CD4-positive, alpha-beta T cell (primary cell): ENCODE data around the gene AMPH. TPM values are rescaled to one million over a fixed set of nuclear protein-coding genes. Genes with fewer than 3 reads are reported as not detected.

ENCODE experiments used
- ATAC-seq: fragments of 200-7000 bp; cut with Tn5 transposase; one replicate; pipeline ENCODE4 v1.10.0; 2022; ENCODE audit warnings: mild to moderate bottlenecking; ENCODE audit not compliant: poor library complexity
- CTCF ChIA-PET: fragments of 350-600 bp; sonication (Branson Sonifier 250); formaldehyde crosslinking; loops from one replicate; lab custom pipeline; 2021; ENCODE audit warnings: antibody characterized with exemption, inconsistent platforms; lab: Charles Lee
- POLR2A ChIA-PET: fragments of 350-600 bp; sonication (Branson Sonifier 250); formaldehyde crosslinking; loops from one replicate; lab custom pipeline; 2021; ENCODE audit warnings: antibody characterized with exemption, inconsistent platforms; lab: Charles Lee
- DNase-seq, 14 experiments: peaks; one replicate each; pipeline ENCODE4 v3.0.0-alpha.2; 2013 to 2020; ENCODE audit warnings: mixed read lengths in 2 of 14
- H3K27ac ChIP-seq, 2 donors: one replicate each; pipeline versions ENCODE4 v1.5.1 to v1.7.0; 2013; ENCODE audit warnings: low read length in 2 of 2, low read depth in 1 of 2, mild to moderate bottlenecking in 1 of 2
- H3K27me3 ChIP-seq, 2 experiments: 1 replicate in 1 of 2; 2 replicates in 1 of 2; pipeline versions ENCODE4 v1.6.1 to v1.7.0; 2013; ENCODE audit warnings: low read length in 2 of 2, control low read depth in 1 of 2, mild to moderate bottlenecking in 1 of 2, moderate library complexity in 1 of 2; ENCODE audit not compliant: insufficient read depth in 2 of 2, control insufficient read depth in 1 of 2
- H3K36me3 ChIP-seq: one replicate; pipeline ENCODE4 v1.6.1; 2013; ENCODE audit warnings: low read length, control low read depth; ENCODE audit not compliant: insufficient read depth
- H3K4me1 ChIP-seq: one replicate; pipeline ENCODE4 v1.6.1; 2013; ENCODE audit warnings: low read length, control low read depth; ENCODE audit not compliant: insufficient read depth
- H3K4me3 ChIP-seq: one replicate; pipeline ENCODE4 v1.5.1; 2013; ENCODE audit warnings: mild to moderate bottlenecking, low read length, moderate library complexity
- H3K9me3 ChIP-seq, 2 experiments: 1 replicate in 1 of 2; 2 replicates in 1 of 2; pipeline versions ENCODE4 v1.6.1 to v1.7.0; 2013; ENCODE audit warnings: low read length in 2 of 2, mild to moderate bottlenecking in 2 of 2, control low read depth in 1 of 2, moderate library complexity in 1 of 2; ENCODE audit not compliant: control insufficient read depth in 1 of 2, insufficient read depth in 1 of 2
- H3K27ac Mint-ChIP-seq: one replicate; pipeline ENCODE4 v1.8.0; 2020; ENCODE audit warnings: mixed read lengths
- H3K27me3 Mint-ChIP-seq: one replicate; pipeline ENCODE4 v1.8.0; 2021; ENCODE audit warnings: mixed read lengths
- H3K36me3 Mint-ChIP-seq: one replicate; pipeline ENCODE4 v1.8.0; 2021; ENCODE audit warnings: low read depth, mixed read lengths
- H3K4me1 Mint-ChIP-seq: one replicate; pipeline ENCODE4 v1.8.0; 2021; ENCODE audit warnings: low read depth, mixed read lengths
- H3K4me3 Mint-ChIP-seq: one replicate; pipeline ENCODE4 v1.8.0; 2020; ENCODE audit warnings: mild to moderate bottlenecking, mixed read lengths
- H3K9me3 Mint-ChIP-seq: one replicate; pipeline ENCODE4 v1.8.0; 2020; ENCODE audit warnings: mixed read lengths
- CTCF ChIP-seq: fragments of 200-600 bp; IDR thresholded peaks from one replicate; pipeline ENCODE4 v1.8.0; 2022; ENCODE audit warnings: antibody characterized with exemption, mild to moderate bottlenecking
- intact Hi-C, 2 experiments: fragments of 100-400 bp; cut with DNase I in 1 of 2; cut with micrococcal nuclease in 1 of 2; formaldehyde crosslinking; loops; one replicate each; pipeline versions ENCODE4 v1.15.1 to v1.9.0; 2023 to 2025; cut with DNase I, micrococcal nuclease
- total RNA-seq, 174 experiments: library from RNA in 2 of 174; stranded (reverse) in 2 of 174; gene quantifications; one replicate each; pipeline ENCODE4 v1.2.3 and lab custom pipeline; 2021 to 2026

The AMPH gene
- total RNA-seq, 2 experiments from 2014 or later: not detected

DNA sequence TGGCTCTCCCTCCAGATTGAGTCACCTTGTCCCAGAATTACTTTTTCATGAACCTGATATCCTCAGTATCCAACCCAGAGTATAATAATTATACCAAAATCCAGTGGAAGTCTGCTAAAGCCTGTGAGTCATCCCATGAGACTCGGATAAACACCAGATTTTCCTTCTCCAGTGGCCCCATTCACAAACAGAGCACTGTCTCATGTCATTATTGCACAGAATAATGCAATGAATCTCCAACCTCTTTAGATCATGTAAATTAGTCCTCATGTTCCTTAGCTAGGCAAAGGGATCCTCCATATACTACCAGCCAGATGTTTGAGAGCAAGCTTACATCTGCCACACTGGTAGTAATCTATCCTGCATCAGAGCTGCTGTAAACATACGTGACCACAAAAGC lies 89.0 kb downstream of the AMPH start:
- POLR2A ChIA-PET: no interaction called here
- intact Hi-C loops: loop anchor here in 1 of 2 experiments (5.0 kb wide), 1 partner anchor 145 kb away; no protein-coding TSS in a partner anchor
- DNase-seq (no peak), ATAC-seq (no peak)
- Histone ChIP-seq H3K4me1 (no peaks in the 10 kb centered on the region), H3K36me3 (no peaks in the 10 kb centered on the region), H3K4me3 (no peak overlapping the region), H3K27me3 (peaks cover 0 to 5% of the 10 kb centered on the region in 2 experiments), H3K9me3 (no peaks in the 10 kb centered on the region), H3K27ac (no peak overlapping the region)
- no peak for TF ChIP-seq CTCF
- CTCF ChIA-PET: no interaction called here
- no peak overlapping the region for H3K4me3 Mint-ChIP-seq
- H3K9me3 Mint-ChIP-seq: no peaks in the 10 kb centered on the region
- no peaks in the 10 kb centered on the region for H3K36me3 Mint-ChIP-seq
- H3K27ac Mint-ChIP-seq: no peak overlapping the region
- no peaks in the 10 kb centered on the region for H3K4me1 Mint-ChIP-seq
- peaks cover 1% of the 10 kb centered on the region for H3K27me3 Mint-ChIP-seq

DNA sequence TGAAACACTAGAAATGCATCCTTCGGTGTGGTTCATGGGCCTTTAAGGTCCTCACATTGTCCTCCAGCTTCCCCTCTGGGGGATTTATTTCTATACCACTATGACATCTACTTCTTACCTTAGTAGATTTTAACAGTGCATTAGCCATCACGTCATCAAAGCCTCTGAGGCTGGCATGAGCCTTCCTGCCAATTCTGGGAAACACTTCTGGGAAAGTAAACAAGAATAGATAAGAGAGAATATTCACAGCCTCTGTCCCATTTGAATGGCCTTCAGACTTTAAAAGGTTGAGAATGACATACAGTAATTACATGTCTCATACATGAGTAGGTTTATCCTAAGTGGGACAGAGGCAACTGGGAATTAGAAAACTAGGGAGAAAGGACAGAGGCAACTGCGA lies 89.7 kb downstream of the AMPH start:
- POLR2A ChIA-PET: no interaction called here
- Histone ChIP-seq H3K9me3 (no peaks in the 10 kb centered on the region), H3K36me3 (no peaks in the 10 kb centered on the region), H3K4me3 (no peak overlapping the region), H3K27ac (no peak overlapping the region), H3K27me3 (peaks cover 0 to 5% of the 10 kb centered on the region in 2 experiments), H3K4me1 (no peaks in the 10 kb centered on the region)
- intact Hi-C loops: loop anchor here in 1 of 2 experiments (5.0 kb wide), 1 partner anchor 144 kb away; no protein-coding TSS in a partner anchor
- Mint-ChIP-seq H3K27me3 (no peaks in the 10 kb centered on the region), H3K4me3 (no peak overlapping the region), H3K27ac (no peak overlapping the region), H3K9me3 (no peaks in the 10 kb centered on the region), H3K36me3 (no peaks in the 10 kb centered on the region), H3K4me1 (no peaks in the 10 kb centered on the region)
- TF ChIP-seq CTCF: no peak
- ATAC-seq (no peak), DNase-seq (no peak)
- CTCF ChIA-PET: no interaction called here

DNA sequence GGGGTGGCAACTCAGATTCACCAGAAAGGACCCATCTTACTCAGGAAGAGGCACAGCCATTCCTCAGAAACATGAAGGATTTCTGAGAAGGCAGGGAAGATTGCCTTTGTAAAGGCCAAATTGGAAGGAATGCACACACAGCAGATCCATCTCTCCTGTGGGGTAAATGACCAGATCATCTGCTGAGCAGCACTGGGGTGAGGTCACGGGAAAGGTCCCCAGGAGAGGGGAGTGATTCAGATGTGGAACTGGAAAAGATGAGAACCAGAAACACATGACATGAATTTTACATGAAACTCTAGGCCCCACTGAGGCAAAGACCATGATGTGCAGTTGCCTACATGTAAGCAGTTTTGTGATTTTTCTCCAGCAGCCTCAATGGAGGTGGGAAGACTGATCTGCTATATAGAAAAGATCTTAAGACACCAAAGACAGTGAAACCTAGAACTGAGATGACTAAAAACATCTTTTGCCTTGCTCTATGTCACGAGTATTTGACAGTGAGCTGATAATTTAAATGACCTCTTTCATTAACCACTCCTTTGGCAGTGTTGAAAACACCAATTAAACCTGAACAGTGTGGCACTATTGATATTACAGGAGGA lies 91.6 kb downstream of the AMPH start:
- TF ChIP-seq CTCF: no peak
- Histone ChIP-seq H3K27me3 (peaks cover 0 to 5% of the 10 kb centered on the region in 2 experiments), H3K36me3 (no peaks in the 10 kb centered on the region), H3K9me3 (no peaks in the 10 kb centered on the region), H3K4me3 (no peak overlapping the region), H3K4me1 (no peaks in the 10 kb centered on the region), H3K27ac (no peak overlapping the region)
- intact Hi-C loops: loop anchor here (1.0 to 5.0 kb wide), 2 partner anchors 141 to 142 kb away; no protein-coding TSS in a partner anchor
- peaks cover 4% of the 10 kb centered on the region for H3K27me3 Mint-ChIP-seq
- ChIA-PET POLR2A (no interaction called here), CTCF (no interaction called here)
- ATAC-seq (no peak), DNase-seq (no peak)
- H3K27ac Mint-ChIP-seq: no peak overlapping the region
- H3K4me3 Mint-ChIP-seq: no peak overlapping the region
- no peaks in the 10 kb centered on the region for H3K9me3 Mint-ChIP-seq
- H3K4me1 Mint-ChIP-seq: no peaks in the 10 kb centered on the region
- no peaks in the 10 kb centered on the region for H3K36me3 Mint-ChIP-seq
